ENCODE results near the gene ZNF138.

The ZNF138 gene

GRCh38 chr7:64876792-64877713 is 82.8 kb downstream of the ZNF138 start:
- peak; percentile 62 for DNase-seq

GRCh38 chr7:64877714-64878610 is 83.7 kb downstream of the ZNF138 start:
- DNase-seq: peak; percentile 12

- DNase-seq: peak; percentile 8
Measured at GRCh38 chr7:64878684-64879083, 84.5 kb downstream of the ZNF138 start.

- DNase-seq: peak; percentile 10
Measured at GRCh38 chr7:64879086-64879730, 85.0 kb downstream of the ZNF138 start.

- DNase-seq: peak; percentile 2
Measured at GRCh38 chr7:64879800-64880199, 85.6 kb downstream of the ZNF138 start.

- peak; percentile 7 for DNase-seq
Measured at GRCh38 chr7:64880322-64881297, 86.4 kb downstream of the ZNF138 start.

- DNase-seq: peak; percentile 14
Measured at GRCh38 chr7:64881461-64882287, 87.4 kb downstream of the ZNF138 start.

- DNase-seq: peak; percentile 83
Measured at GRCh38 chr7:64882341-64883112, 88.3 kb downstream of the ZNF138 start.

Data from femur (tissue), 1 donor.